NCI-H774 (cell line): ENCODE results near the gene MARS1.
"Not testable (repeated sequence)": the region's sequence is repeated elsewhere in the genome, so short reads cannot be mapped to it uniquely, and the experiment has no call there.

ENCODE experiments used
- DNase-seq: peaks from one replicate; lab custom pipeline; 2025; lab: John Stamatoyannopoulos, UW

Gene MARS1

GRCh38 chr12:57551637-57552305 is 63.9 kb downstream of the MARS1 start:
- DNase-seq = no peak

- no peak for DNase-seq
Measured at GRCh38 chr12:57552306-57552651, 64.4 kb downstream of the MARS1 start.

GRCh38 chr12:57552835-57553313 is 65.0 kb downstream of the MARS1 start:
- no peak for DNase-seq

DNA sequence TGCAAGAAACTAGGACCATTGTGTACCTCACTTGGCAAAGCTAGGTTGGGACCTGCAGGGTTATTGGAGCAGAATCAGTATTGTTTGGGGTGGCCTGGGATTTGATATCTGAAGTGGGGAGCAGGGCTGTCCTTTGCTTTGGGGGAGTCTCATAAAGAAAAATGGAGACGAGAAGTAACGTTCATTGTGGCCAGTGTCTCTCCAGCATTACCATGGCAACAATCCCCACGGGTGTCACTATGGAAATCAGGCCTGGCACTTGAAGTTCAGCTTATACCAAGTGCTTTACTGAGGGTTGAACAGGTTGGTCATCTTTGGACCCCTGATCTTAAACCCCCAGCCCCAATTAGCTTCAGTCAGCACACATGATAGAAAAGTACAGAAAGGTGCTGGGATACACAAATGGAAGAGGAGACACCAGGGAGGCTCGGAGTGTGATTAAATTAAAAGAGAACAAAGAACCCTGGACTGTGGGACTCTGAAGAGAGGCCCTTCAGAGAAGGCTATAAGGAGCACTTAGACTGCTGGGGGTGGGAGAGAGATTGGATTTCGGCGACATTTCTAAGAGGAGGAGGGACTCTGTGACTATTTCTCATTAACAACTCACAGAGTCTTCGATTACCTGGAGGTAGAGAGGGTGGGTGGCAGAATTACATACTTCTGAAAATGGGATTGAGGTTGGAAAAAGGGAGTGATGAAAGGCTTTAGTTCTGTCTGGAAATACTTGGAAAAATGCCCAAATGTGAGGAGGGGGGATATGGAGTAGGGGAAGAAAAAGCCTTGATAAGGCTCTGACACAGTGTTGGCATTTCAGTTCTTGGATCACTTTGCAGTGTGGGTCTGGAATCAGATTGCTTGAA is 65.7 kb downstream of the MARS1 start:
- no peak for DNase-seq

DNA sequence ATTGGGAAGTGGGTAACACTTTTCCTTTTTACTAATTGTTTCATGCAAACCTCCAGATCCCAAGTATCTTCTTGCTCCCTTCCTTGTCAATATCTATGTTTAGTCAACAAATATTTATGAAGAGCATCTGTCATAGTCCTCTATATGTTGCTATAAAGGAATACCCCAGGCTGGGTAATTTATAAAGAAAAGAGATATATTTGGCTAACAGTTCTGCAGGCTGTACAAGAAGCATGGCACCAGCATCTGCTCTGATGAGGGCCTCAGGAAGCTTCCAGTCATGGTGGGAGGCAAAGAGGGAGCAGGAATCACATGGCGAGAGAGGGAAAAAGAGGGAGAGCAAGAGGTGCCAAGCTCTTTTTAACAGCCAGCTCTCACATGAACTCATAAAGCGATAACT is 66.6 kb downstream of the MARS1 start:
- no peak for DNase-seq

DNA sequence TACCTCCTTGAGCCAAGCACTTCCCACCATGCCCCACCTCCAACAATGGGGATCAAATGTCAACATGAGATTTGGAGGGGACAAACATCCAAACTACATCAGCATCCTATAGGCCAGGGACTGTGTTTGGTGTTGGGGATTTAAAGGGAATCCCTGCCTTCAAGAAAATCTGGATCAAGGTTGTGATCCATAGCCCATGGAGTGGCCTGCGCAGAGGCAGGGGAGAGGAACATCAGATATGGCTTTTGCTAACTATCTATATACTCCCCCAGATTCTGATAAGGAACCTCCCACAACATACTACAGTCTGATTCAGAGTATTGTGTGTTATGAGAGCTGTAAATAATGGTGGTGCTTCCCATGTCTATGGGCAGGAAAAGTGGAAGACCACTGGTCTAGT is 67.0 kb downstream of the MARS1 start:
- no peak for DNase-seq

DNA sequence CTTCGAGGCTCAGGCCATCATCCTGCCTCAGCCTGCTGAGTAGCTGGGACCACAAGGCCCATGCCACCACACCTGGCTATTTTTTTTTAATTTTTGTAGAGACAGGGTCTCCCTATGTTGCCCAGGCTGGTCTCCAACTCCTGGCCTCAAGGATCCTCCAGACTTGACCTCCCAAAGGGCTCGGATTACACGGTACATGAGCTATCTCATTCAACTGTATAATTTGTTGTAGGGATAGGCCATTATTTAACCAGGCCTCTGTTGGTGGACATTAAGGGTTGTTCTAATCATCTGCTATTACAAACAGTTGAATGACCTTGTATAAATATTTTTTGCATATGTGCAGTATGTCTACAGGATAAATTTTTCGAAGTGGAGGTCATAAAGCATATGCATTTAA is 71.0 kb downstream of the MARS1 start:
- DNase-seq = no peak

DNA sequence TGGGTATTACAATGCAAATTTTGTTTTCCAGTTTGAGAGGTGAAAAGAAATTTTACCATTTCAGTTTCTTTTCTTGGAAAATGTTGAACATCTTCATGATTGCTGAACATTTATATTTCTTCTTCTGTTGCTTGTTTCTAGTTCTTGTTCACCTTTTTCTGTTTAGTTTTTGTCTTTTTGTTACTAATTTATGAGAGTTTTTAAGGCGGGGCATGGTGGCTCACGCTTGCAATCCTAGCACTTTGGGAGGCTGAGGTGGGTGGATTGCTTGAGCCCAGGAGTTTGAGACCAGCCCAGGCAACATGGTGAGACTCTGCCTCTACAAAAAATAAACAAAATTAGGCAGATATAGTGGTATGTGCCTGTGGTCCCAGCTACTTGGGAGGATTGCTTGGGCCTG is 72.6 kb downstream of the MARS1 start:
- no peak for DNase-seq

DNA sequence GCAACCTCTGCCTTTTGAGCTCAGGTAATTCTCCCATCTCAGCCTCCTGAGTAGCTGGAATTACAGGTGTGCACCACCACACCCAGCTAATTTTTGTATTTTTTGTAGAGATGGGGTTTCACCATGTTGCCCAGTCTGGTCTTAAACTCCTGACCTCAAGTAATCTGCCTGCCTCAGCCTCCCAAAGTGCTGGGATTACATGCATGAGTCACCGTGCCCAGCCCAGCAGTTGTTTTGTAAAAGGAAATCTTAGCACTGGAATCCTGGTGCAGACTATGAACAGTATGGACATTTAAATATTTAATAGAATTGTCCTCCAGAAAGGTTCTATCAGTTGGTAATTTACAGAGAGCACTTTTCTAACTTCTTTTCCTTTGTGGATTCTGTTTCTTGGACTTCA is 73.2 kb downstream of the MARS1 start:
- not testable (repeated sequence) for DNase-seq

DNA sequence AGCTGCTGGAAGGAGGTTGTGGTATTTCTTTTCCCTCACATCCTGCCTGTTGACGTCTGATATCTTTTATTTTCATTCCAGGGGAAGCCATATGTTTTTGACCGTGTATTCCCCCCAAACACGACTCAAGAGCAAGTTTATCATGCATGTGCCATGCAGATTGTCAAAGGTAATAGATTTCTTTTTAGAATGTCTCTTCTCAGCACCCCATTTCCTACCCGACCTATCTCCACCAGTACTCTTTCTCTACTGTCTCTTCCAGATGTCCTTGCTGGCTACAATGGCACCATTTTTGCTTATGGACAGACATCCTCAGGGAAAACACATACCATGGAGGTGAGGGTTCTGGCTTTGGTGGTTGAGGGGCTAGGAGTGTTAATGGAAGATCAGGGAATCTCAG is 75.5 kb downstream of the MARS1 start:
- no peak for DNase-seq

- DNase-seq = no peak
Measured at GRCh38 chr12:57564178-57564740, 76.4 kb downstream of the MARS1 start.
